Osteoblast (primary cell): Measurements from ENCODE around the gene HOXB6. TPM values are rescaled to one million over a fixed set of nuclear protein-coding genes. Genes with fewer than 3 reads are reported as not detected.

ENCODE experiments used
- DNase-seq: peaks from one replicate; pipeline ENCODE4 v3.0.0; 2011; ENCODE audit warnings: low spot score, mixed read lengths; ENCODE audit not compliant: insufficient read length; ENCODE audit errors: missing footprints
- H2AFZ ChIP-seq: 2 replicates; pipeline ENCODE4 v1.6.0; 2011; ENCODE audit warnings: mild to moderate bottlenecking, low read length
- H3K27ac ChIP-seq: 2 replicates; pipeline ENCODE4 v1.5.1; 2011; ENCODE audit warnings: mild to moderate bottlenecking, low read depth, low read length, moderate library complexity
- H3K27me3 ChIP-seq: 2 replicates; pipeline ENCODE4 v1.6.0; 2012; ENCODE audit warnings: mild to moderate bottlenecking, control low read depth, inconsistent platforms, low read length, moderate library complexity; ENCODE audit not compliant: insufficient read depth
- H3K36me3 ChIP-seq: 2 replicates; pipeline ENCODE4 v1.5.1; 2011; ENCODE audit warnings: mild to moderate bottlenecking, low read length, control low read depth, moderate library complexity; ENCODE audit not compliant: insufficient read depth
- H3K4me1 ChIP-seq: 2 replicates; pipeline ENCODE4 v1.5.1; 2011; ENCODE audit warnings: mild to moderate bottlenecking, low read length, control low read depth, moderate library complexity; ENCODE audit not compliant: insufficient read depth
- H3K4me2 ChIP-seq: 2 replicates; pipeline ENCODE4 v1.6.0; 2011; ENCODE audit warnings: mild to moderate bottlenecking, low read length; ENCODE audit not compliant: insufficient read depth
- H3K4me3 ChIP-seq: fragments of 200-600 bp; sonication (generic); 3 replicates; pipeline ENCODE4 v1.5.1; 2012; ENCODE audit warnings: mild to moderate bottlenecking, low read length, inconsistent platforms; ENCODE audit not compliant: insufficient read depth
- H3K79me2 ChIP-seq: 2 replicates; pipeline ENCODE4 v1.6.0; 2012; ENCODE audit warnings: mild to moderate bottlenecking, low read length, control low read depth, inconsistent platforms; ENCODE audit not compliant: insufficient read depth
- H3K9me3 ChIP-seq: 2 replicates; pipeline ENCODE4 v1.5.1; 2011; ENCODE audit warnings: low read depth, low read length, control low read depth
- H4K20me1 ChIP-seq: 2 replicates; pipeline ENCODE4 v1.6.0; 2012; ENCODE audit warnings: mild to moderate bottlenecking, low read length, control low read depth; ENCODE audit not compliant: insufficient read depth
- CTCF ChIP-seq: IDR thresholded peaks from 2 replicates; pipeline ENCODE4 v1.5.1; 2011; ENCODE audit warnings: mild to moderate bottlenecking, low read depth, low read length, moderate library complexity; ENCODE audit errors: extremely low read depth
- total RNA-seq: library from RNA; depleted of rRNA; stranded (reverse); fragments of >200 nt; gene quantifications from 2 replicates; pipeline ENCODE4 v1.2.3, GENCODE V29; 2012

The HOXB6 gene
- total RNA-seq, 1 donor, result 0.72 TPM

GRCh38 chr17:48620461-48621139 lies 15.8 kb upstream of the HOXB6 start:
- Histone ChIP-seq H3K79me2 (no peaks in the 10 kb centered on the region), H3K9me3 (no peaks in the 10 kb centered on the region), H2AFZ (no peak overlapping the region), H3K36me3 (no peaks in the 10 kb centered on the region), H3K4me1 (no peaks in the 10 kb centered on the region), H3K4me2 (no peak overlapping the region), H4K20me1 (peaks cover 13% of the 10 kb centered on the region), H3K27me3 (peaks cover 100% of the 10 kb centered on the region), H3K27ac (no peak overlapping the region), H3K4me3 (no peak overlapping the region)
- no peak for DNase-seq
- no peak for TF ChIP-seq CTCF

GRCh38 chr17:48619826-48620449 lies 15.2 kb upstream of the HOXB6 start:
- no peaks in the 10 kb centered on the region for H3K79me2 ChIP-seq
- H3K4me3 ChIP-seq, result no peak overlapping the region
- no peaks in the 10 kb centered on the region for H3K4me1 ChIP-seq
- no peak overlapping the region for H3K4me2 ChIP-seq
- H3K9me3 ChIP-seq, result no peaks in the 10 kb centered on the region
- H4K20me1 ChIP-seq, result peaks cover 13% of the 10 kb centered on the region
- no peak overlapping the region for H2AFZ ChIP-seq
- H3K36me3 ChIP-seq, result no peaks in the 10 kb centered on the region
- peaks cover 100% of the 10 kb centered on the region for H3K27me3 ChIP-seq
- TF ChIP-seq CTCF, result no peak
- no peak overlapping the region for H3K27ac ChIP-seq
- no peak for DNase-seq

GRCh38 chr17:48618256-48618896 lies 13.6 kb upstream of the HOXB6 start:
- Histone ChIP-seq H3K4me3 (no peak overlapping the region), H3K4me2 (no peak overlapping the region), H3K27me3 (peaks cover 98% of the 10 kb centered on the region)

More at GRCh38 chr17:48618256-48618896, 13.6 kb upstream of the HOXB6 start:
- no peaks in the 10 kb centered on the region for H3K9me3 ChIP-seq
- H3K27ac ChIP-seq, result no peak overlapping the region
- no peaks in the 10 kb centered on the region for H3K4me1 ChIP-seq
- H4K20me1 ChIP-seq, result peaks cover 13% of the 10 kb centered on the region
- peak; percentile 100 for DNase-seq
- H3K36me3 ChIP-seq, result no peaks in the 10 kb centered on the region
- TF ChIP-seq CTCF, result peak; percentile 92
- H3K79me2 ChIP-seq, result no peaks in the 10 kb centered on the region
- H2AFZ ChIP-seq, result no peak overlapping the region
